Memory B cell (primary cell): Measurements from ENCODE around the gene OLFML1.

ENCODE experiments used
- ATAC-seq: fragments of 150-1000 bp; cut with Tn5 transposase; 2 replicates; pipeline ENCODE4 v1.10.0; 2021; ENCODE audit warnings: low read depth, mild to moderate bottlenecking, moderate library complexity
- DNase-seq, 2 donors: peaks; one replicate each; pipeline ENCODE4 v3.0.0; 2022; ENCODE audit warnings: low spot score in 2 of 2
- H3K27ac Mint-ChIP-seq: one replicate; pipeline ENCODE4 v1.8.0; 2022; ENCODE audit warnings: mild to moderate bottlenecking, moderate library complexity, mixed read lengths
- H3K27me3 Mint-ChIP-seq: one replicate; pipeline ENCODE4 v1.8.0; 2022; ENCODE audit warnings: mixed read lengths
- H3K36me3 Mint-ChIP-seq: one replicate; pipeline ENCODE4 v1.8.0; 2022; ENCODE audit warnings: mild to moderate bottlenecking, mixed read lengths
- H3K4me1 Mint-ChIP-seq: one replicate; pipeline ENCODE4 v1.8.0; 2022; ENCODE audit warnings: mixed read lengths
- H3K4me3 Mint-ChIP-seq: one replicate; pipeline ENCODE4 v1.8.0; 2022; ENCODE audit warnings: mild to moderate bottlenecking, moderate library complexity, mixed read lengths
- H3K9me3 Mint-ChIP-seq: one replicate; pipeline ENCODE4 v1.8.0; 2022; ENCODE audit warnings: mixed read lengths

The OLFML1 gene

GRCh38 chr11:7559398-7560283 is 74.3 kb downstream of the OLFML1 start:
- Mint-ChIP-seq H3K4me1 (peaks cover 15% of the 10 kb centered on the region), H3K27ac (no peak overlapping the region), H3K27me3 (no peaks in the 10 kb centered on the region), H3K9me3 (no peaks in the 10 kb centered on the region), H3K36me3 (peaks cover 19% of the 10 kb centered on the region), H3K4me3 (no peak overlapping the region)
- no peak for DNase-seq
- no peak for ATAC-seq
